ENCODE measurements around the gene ADTRP.

Gene ADTRP

DNA sequence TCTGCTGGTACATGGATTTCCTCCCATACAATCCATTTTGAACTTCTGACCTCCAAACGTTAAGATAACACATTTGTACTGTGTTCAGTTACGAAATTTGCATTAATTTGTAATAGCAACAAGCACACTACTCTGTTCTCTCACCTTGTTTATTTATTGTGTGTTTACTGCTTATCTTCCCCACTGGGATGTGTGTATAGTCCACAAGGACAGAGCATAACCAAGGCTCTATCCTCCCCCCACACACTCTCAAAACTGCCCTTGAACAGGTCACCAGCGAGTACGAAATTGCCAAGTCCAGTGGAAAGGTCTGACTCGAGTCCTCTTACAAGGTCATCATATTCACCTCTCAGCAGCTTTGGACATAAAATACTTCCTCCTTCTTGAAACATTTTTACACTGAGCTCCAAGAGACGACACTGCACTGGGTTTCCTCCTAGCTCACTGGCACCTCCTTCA, 18.6 kb downstream of the ADTRP start (continued):
- TF ChIP-seq SCRT1 (tag by site-specific recombination; IDR thresholded peaks at IDR 0.05; ENCODE audit: borderline replicate concordance), result no peak
- TF ChIP-seq SETDB1 (IDR thresholded peaks at IDR 0.05; ENCODE audit: insufficient read length, low read length), result no peak
- TF ChIP-seq, protein P1, sequence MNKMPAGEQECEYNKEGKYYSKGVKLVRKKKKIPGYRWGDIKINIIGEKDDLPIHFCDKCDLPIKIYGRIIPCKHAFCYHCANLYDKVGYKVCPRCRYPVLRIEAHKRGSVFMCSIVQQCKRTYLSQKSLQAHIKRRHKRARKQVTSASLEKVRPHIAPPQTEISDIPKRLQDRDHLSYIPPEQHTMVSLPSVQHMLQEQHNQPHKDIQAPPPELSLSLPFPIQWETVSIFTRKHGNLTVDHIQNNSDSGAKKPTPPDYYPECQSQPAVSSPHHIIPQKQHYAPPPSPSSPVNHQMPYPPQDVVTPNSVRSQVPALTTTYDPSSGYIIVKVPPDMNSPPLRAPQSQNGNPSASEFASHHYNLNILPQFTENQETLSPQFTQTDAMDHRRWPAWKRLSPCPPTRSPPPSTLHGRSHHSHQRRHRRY (tag by site-specific recombination; IDR thresholded peaks at IDR 0.05), result no peak
- TF ChIP-seq ZNF16 (tag by site-specific recombination; IDR thresholded peaks at IDR 0.05; ENCODE audit: low read depth), result no peak
- no peak for TF ChIP-seq MEIS1 (CRISPR knock-in tag; IDR thresholded peaks at IDR 0.05; ENCODE audit: borderline replicate concordance)

DNA sequence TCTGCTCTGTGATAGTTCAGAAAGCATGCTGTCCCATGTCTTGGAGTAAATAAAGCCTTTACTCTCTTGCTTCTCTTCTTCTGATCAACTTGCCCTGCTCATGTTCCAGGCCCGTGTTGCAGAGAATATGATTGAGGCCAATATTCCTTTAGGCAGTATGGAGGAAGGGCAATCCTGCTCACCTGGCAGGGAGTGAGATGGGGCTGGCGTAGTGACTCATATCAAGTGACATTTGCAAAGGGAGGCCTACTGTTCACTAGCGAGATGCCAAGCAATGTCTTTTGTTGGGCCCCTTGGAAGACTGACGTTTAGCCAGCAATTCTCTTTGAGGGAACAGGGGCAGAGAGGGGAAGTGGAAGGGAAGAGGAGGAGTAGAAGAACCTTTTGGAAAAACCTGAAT, 19.7 kb downstream of the ADTRP start:
- no peak overlapping the region for H3K27ac ChIP-seq (ENCODE audit: extremely low read depth, low read depth, low read length)
- H3K4me3 ChIP-seq (ENCODE audit: low read depth, low read length), result no peak overlapping the region
- no peaks in the 10 kb centered on the region for H3K9me3 ChIP-seq (ENCODE audit: control insufficient read depth, insufficient read depth, low read depth, low read length)
- TF ChIP-seq KLF10 (tag by site-specific recombination; IDR thresholded peaks at IDR 0.05) (no peak), ZNF423 (tag by site-specific recombination; IDR thresholded peaks at IDR 0.05) (no peak), ZNF623 (tag by site-specific recombination; IDR thresholded peaks at IDR 0.05) (no peak), ZNF449 (tag by site-specific recombination; IDR thresholded peaks at IDR 0.05) (no peak), MZF1 (tag by site-specific recombination; IDR thresholded peaks at IDR 0.05; ENCODE audit: borderline replicate concordance) (no peak), ZNF416 (tag by site-specific recombination; IDR thresholded peaks at IDR 0.05) (no peak), ZNF16 (tag by site-specific recombination; IDR thresholded peaks at IDR 0.05; ENCODE audit: low read depth) (no peak), RBAK (tag by site-specific recombination; IDR thresholded peaks at IDR 0.05) (no peak), ZNF121 (tag by site-specific recombination; IDR thresholded peaks at IDR 0.05) (no peak), ZNF202 (tag by site-specific recombination; IDR thresholded peaks at IDR 0.05; ENCODE audit: borderline replicate concordance) (no peak), ZNF514 (tag by site-specific recombination; IDR thresholded peaks at IDR 0.05) (no peak), YY2 (tag by site-specific recombination; IDR thresholded peaks at IDR 0.05) (no peak), ZXDB (tag by site-specific recombination; IDR thresholded peaks at IDR 0.05) (no peak)
- TF ChIP-seq, protein P2, sequence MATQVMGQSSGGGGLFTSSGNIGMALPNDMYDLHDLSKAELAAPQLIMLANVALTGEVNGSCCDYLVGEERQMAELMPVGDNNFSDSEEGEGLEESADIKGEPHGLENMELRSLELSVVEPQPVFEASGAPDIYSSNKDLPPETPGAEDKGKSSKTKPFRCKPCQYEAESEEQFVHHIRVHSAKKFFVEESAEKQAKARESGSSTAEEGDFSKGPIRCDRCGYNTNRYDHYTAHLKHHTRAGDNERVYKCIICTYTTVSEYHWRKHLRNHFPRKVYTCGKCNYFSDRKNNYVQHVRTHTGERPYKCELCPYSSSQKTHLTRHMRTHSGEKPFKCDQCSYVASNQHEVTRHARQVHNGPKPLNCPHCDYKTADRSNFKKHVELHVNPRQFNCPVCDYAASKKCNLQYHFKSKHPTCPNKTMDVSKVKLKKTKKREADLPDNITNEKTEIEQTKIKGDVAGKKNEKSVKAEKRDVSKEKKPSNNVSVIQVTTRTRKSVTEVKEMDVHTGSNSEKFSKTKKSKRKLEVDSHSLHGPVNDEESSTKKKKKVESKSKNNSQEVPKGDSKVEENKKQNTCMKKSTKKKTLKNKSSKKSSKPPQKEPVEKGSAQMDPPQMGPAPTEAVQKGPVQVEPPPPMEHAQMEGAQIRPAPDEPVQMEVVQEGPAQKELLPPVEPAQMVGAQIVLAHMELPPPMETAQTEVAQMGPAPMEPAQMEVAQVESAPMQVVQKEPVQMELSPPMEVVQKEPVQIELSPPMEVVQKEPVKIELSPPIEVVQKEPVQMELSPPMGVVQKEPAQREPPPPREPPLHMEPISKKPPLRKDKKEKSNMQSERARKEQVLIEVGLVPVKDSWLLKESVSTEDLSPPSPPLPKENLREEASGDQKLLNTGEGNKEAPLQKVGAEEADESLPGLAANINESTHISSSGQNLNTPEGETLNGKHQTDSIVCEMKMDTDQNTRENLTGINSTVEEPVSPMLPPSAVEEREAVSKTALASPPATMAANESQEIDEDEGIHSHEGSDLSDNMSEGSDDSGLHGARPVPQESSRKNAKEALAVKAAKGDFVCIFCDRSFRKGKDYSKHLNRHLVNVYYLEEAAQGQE (tag by site-specific recombination; IDR thresholded peaks at IDR 0.05), result no peak
- TF ChIP-seq, protein P3, sequence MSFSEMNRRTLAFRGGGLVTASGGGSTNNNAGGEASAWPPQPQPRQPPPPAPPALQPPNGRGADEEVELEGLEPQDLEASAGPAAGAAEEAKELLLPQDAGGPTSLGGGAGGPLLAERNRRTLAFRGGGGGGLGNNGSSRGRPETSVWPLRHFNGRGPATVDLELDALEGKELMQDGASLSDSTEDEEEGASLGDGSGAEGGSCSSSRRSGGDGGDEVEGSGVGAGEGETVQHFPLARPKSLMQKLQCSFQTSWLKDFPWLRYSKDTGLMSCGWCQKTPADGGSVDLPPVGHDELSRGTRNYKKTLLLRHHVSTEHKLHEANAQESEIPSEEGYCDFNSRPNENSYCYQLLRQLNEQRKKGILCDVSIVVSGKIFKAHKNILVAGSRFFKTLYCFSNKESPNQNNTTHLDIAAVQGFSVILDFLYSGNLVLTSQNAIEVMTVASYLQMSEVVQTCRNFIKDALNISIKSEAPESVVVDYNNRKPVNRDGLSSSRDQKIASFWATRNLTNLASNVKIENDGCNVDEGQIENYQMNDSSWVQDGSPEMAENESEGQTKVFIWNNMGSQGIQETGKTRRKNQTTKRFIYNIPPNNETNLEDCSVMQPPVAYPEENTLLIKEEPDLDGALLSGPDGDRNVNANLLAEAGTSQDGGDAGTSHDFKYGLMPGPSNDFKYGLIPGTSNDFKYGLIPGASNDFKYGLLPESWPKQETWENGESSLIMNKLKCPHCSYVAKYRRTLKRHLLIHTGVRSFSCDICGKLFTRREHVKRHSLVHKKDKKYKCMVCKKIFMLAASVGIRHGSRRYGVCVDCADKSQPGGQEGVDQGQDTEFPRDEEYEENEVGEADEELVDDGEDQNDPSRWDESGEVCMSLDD (tag by site-specific recombination; IDR thresholded peaks at IDR 0.05), result no peak
- TF ChIP-seq, protein P4, sequence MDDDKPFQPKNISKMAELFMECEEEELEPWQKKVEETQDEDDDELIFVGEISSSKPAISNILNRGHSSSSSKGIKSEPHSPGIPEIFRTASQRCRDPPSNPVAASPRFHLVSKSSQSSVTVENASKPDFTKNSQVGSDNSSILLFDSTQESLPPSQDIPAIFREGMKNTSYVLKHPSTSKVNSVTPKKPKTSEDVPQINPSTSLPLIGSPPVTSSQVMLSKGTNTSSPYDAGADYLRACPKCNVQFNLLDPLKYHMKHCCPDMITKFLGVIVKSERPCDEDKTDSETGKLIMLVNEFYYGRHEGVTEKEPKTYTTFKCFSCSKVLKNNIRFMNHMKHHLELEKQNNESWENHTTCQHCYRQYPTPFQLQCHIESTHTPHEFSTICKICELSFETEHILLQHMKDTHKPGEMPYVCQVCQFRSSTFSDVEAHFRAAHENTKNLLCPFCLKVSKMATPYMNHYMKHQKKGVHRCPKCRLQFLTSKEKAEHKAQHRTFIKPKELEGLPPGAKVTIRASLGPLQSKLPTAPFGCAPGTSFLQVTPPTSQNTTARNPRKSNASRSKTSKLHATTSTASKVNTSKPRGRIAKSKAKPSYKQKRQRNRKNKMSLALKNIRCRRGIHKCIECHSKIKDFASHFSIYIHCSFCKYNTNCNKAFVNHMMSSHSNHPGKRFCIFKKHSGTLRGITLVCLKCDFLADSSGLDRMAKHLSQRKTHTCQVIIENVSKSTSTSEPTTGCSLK (tag by site-specific recombination; IDR thresholded peaks at IDR 0.05), result no peak
- ChIA-PET POLR2A (no interaction called here), CTCF (no interaction called here)
- H3K36me3 ChIP-seq (ENCODE audit: control insufficient read depth in 2 of 2, insufficient read depth in 1 of 2, low read length in 2 of 2), result no peaks in the 10 kb centered on the region
- no peaks in the 10 kb centered on the region for H3K4me1 ChIP-seq (ENCODE audit: control insufficient read depth, insufficient read depth, low read length)

Measured in HEK293 (cell line).